NOMO-1 treated with DMSO at 0.1 percent for 48 hours (cell line): ENCODE measurements around the gene ZNF488.
"Not testable (repeated sequence)": the region's sequence is repeated elsewhere in the genome, so short reads cannot be mapped to it uniquely, and the experiment has no call there.

ENCODE experiments used
- DNase-seq: peaks from one replicate; lab custom pipeline; 2025; ENCODE audit not compliant: unreplicated experiment; lab: John Stamatoyannopoulos, UW

ZNF488 gene, protein sequence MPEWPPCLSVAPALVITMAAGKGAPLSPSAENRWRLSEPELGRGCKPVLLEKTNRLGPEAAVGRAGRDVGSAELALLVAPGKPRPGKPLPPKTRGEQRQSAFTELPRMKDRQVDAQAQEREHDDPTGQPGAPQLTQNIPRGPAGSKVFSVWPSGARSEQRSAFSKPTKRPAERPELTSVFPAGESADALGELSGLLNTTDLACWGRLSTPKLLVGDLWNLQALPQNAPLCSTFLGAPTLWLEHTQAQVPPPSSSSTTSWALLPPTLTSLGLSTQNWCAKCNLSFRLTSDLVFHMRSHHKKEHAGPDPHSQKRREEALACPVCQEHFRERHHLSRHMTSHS

DNA sequence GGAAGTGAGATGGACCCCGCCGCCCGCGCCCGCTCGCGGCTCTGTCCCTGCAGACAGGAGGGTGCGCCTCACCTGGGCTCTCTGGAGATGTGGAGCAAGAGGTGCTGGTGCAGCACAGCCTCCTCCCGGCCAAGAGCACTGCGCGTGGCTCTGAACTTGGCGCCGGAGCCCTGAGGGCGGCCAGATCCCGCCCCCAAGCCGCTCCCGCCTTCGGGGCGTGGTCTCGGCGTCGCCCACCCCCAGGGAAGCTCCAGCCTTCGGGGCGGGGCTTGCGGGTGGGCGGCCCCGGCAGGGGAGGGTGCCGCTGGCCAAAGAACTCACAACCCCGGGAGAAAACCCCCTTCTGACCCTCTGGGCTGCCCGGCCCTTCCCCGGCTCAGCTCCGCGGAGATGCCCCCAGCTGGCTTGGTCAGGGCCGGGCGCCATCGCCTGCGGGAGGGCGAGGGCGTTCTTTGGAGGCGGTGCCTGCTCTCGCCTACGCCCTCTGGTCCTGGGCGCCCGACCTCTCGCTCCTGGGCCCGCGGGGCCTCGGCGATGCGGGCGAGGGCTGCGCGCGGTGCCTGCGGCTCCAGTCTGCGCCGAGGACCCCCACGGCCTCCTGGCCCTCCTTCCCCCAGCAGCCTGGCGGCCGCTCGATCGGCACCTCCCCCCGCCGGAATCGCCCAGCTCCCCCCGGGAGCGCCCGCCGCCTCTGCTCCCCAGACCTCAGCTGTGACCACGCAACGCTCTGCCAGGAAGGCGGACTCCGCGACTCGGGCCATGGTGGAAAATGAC, at the start of gene ZNF488:
ZNF488 (minus strand) TSS at position 146 of the 774 bp plus-strand sequence. CDS start 15,464 bp downstream, outside the sequence.
- DNase-seq = peak; percentile 84

DNA sequence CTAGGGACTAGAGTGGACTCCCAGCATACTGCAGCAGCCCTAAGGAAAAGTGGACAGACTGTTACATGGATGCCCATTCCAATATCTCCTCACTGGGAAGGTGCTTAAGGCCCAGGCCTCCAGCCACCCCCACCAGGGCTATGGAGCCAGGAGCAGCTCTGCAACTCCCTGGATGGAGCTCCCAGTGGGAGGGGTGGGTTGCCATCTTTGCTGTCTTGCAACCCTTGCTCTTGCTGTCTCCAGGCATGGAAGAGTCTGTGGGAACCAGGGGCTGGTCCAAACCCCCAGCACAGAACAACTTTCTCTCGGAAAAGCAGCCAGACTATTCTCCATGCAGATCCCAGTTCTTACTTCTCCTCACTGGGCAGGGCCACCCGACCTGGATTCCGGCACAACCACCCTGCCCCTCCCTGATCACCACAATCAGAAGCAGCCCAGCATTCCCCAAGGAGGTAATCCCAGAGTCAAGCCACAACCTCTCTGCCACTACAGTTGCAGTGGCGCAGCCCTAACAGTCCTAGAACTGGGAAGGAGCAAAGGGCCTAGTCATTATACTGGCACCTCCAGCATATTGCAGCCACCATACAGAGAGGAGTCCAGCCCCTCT, 41.8 kb upstream of the ZNF488 start:
- no peak for DNase-seq

DNA sequence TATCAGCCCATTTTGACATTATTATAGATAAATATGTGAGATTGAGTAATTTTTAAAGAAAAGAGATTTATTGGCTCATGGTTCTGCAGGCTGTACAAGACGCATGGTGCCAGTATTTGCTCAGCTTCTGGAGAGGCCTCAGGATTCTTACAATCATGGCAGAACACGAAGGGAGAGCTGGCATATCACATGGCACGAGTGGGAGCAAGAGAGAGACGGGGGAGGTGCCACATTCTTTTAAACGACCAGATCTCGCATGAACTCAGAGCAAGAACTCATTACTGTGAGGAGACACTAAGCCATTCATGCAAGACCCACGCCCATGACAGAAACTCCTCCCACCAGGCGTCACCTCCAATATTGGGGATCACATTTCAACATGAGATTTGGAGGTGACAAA, 40.1 kb upstream of the ZNF488 start:
- no peak for DNase-seq

DNA sequence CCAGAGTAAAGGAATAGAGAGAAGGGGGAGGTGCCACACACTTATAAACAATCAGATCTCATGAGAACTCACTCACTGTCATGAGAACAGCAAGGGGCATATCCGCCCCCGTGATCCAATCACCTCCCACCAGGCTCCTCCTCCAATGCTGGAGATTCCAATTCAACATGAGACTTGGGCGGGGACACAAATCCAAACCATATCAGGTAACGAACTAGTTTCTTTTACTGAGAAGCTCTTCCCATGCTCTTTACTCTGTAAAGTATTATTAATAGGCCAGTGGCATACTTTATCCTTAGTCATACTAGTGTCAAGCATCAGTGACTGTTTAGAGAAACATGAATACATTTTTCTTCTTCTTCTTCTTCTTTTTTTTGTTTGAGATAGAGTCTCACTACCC, 39.4 kb upstream of the ZNF488 start:
- DNase-seq = no peak

DNA sequence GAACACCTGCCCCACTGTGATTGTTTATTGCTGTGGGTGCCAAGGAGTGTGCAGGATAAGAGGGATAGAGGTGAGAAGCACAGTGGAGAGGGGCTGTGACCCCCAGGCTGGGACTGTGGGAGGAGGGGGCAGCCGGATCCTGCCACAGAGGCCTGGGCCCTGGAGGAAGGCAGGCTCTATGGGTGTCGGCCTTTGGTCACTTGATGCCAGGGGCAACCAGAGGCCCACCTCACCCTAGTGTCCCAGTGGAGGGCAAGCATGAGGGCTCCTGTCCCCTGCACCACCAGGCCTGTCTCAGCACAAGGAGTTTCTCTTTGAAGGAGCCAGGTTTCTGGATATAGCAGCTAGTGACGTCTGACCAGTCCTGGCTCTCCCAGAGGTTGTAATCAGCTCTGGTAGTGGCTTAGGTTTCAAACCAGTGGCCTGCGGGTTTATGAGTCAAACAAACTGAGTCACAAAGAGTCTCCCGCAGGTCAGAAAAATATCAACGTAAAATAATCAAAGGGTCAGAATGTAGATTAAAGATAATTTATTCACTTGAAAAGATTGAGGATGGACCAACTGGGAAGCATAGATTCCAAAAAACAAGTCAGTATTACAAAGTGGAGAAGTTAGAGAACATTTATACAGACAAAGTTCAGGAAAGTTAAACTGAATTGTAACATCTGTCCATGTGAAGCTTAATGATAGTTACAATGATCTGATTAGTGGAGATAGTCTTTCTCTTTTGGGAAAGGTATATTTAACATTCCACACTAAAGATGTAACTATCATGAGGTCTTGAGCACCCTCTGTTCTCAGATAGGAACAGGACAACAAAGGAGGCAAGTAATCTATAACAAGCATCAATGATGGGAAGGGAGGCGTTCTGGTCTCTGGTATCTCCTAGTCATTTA, 37.2 kb upstream of the ZNF488 start:
- no peak for DNase-seq

DNA sequence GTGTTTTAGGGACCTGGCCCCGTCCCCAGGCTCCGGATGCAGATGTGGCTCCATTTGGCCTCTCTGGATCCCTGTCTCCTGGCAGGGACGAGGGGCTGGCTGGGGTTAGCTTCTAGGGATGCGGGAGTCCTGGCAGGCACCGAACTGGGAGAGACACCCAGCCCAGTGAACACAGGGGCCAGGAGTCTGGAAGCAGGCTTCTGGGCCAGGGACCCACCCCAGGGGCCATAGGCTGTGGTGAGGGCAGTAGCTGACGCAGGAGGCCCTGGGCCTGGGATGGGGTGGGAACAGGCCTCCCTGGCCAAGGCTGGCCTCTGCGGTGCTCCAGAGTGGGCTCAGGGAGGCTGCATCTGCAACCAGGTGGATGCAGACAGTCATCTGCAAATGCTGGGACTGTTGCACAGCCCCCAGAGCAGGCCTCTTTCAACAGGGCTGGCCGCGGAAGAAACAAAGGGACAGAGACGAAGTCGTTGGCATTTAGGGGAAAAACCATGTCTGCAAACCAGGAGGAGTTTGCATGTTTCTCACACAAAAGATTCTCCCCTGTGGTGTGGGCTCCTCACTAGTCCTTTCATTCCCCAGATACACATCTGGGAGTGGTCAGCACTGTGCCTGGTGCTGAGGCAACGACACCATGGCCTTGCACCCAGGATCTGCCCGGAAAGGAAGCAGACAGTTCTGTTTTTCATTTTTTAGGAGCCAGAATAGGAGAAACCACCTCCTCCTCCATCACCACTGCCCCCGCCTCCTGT, 36.4 kb upstream of the ZNF488 start:
- no peak for DNase-seq

DNA sequence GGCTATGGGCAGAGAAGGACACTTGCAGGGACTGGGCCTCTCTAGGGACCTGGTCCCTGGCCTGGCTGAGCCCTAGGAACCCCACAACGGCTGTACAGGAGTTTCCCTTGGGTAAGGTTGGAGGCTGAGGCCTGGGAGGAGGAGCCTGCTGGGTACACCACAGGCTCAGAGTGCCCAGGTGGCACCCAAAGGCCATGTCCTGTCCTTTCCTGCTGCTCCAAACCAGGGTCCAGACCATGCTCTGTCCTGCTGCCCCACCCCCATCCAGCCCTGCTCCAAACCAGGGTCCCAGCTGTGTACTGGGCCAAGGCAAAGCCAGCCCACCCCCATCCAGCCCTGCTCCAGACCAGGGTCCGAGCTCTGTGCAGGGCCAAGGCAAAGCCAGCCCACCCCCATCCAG, 35.3 kb upstream of the ZNF488 start:
- no peak for DNase-seq

DNA sequence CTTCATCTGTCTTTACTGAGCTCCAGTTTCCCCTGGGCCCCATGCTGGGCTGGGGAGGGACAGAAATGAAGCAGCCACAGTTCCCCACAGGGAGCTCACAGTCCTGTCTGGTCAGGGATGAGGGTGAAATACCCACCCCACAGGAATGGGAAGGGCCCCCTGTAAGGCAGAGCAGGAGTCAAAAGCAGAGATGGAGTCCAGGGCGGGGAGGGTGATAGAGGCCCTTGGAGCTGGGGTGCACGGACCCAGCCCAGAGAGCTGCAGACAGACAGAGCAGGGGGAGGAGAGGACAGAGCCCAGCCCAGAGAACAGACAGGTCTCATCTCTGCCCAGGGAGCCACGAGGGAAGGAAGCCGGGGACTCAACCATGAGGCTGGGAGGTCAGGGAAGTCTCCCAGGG, 34.9 kb upstream of the ZNF488 start:
- DNase-seq = no peak

DNA sequence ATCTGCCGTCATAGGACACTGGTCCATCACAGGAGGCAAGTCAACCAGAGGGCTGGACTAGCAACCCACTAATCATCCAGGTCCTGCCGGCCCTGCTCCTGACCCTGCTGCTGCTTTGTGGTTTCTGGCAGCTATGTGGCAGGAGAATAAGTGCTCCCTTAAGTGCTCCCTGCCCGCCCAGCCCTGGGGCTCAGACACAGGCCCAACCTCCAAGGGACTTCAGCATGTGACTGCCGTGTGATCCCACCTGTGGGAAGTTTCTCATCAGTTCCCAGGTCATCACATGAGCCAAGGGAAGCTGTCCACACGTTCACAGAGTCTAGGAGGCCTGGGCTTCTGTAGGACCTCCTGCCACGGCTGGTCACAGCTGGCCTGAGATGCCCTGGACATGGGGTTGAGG, 34.2 kb upstream of the ZNF488 start:
- DNase-seq = no peak

DNA sequence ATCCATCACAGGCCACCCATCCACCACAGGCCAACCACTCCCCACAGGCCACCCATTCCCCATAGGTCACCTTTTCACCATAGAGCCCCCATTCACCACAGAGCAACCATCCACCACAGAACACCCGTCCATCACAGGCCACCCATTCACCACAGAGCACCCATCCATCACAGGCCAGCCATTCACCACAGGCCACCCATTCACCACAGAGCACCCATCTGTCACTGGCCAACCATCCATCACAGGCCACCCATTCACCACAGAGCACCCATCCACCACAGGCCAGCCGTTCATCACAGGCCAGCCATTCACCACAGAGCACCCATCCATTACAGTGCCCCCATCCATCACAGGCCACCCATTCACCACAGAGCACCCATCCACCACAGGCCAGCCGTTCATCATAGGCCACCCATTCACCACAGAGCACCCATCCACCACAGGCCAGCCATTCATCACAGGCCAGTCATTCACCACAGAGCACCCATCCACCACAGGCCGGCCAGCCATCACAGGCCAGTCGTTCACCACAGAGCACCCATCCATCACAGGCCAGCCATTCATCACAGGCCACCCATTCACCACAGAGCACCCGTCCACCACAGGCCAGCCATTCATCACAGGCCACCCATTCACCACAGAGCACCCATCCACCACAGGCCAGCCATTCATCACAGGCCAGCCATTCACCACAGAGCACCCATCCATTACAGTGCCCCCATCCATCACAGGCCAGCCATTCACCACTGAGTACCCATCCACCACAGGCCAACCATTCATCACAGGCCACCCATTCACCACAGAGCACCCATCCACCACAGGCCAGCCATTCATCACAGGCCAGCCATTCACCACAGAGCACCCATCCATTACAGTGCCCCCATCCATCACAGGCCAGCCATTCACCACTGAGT, 32.5 kb upstream of the ZNF488 start:
- DNase-seq = not testable (repeated sequence)

DNA sequence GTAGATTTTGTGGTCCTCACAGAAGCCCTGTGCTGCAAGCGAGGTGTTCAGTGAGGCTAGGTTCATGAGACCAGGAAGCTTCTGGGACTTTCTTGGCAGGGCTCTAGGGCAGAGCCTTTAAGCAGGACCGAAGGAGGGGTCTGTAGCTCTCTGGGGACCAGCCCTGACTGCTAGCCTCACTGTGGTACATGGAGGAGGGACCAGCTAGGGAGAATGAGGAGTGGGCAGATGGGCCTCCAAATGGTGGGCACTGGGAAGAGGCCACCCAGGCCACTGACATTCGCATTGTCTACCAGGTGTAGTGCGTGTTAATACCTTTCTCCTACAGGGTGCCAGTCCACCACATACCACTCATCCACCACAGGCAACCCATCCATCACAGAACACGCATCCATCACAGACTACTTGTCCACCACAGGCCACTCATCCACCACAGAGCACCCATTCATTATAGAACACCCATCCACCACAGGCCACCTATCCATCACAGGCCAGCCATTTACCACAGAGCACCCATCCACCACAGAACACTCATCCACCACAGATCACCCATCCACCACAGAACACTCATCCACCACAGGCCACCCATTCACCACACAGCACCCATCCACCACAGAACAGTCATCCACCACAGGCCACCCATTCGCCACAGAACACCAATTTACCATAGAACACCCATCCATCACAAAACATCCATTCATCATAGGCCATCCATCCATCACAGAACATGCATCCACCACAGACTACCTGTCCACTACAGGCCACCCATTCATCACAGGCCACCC, 31.6 kb upstream of the ZNF488 start:
- no peak for DNase-seq

DNA sequence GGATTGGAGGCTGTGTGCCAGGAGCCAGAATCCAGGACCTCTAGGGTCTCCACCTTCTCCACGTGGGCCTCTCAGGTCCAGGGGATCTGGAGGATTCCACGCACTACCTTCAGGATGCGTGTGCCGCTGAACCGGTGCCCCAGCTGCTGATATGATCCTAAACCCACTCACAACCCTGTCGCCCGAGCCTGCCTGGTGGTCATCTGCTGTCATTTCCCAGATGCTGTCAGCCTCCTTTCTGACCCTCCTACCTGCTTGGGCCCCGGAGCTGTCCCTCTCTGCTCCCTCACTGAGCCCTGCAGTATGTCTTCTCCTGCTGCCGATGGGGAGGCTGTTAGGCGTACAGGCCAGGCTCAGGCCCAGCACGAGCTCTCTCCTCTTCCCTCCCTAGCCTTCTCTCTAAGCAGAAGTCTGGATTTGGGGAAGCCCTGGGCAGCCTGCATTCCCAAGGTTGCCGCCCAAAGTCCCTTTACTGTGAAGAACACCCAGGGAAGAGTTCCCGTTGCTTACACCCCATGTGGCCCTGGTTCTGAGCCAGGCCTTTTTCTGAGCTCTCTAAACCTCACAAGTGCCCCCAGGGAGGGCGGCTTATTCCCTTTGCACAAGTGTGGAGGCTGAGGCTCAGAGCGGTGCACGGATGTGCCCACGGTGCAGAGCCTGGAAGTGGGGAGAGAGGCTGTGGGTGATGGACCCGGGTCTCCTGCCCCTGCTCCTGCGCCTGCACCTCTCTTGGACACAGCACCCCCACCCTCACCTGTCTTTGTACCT, 30.8 kb upstream of the ZNF488 start:
- no peak for DNase-seq

DNA sequence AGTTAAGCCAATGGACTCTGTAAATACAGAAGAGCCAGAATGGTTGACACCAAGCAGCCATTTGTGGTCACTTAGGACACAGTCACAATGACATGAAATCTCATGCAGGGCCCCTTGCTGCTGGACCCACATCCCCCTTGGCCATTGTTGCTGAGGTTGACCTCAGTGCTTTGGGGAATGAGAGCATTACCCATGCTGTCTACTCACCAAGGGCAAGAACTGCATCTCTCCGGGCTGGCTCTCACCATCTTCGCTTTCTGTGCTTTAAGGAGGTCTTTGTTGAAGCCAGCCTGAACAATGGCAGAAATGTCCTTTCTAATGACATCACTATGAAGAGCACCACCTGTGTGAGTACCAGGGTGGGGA, 30.1 kb upstream of the ZNF488 start:
- no peak for DNase-seq

DNA sequence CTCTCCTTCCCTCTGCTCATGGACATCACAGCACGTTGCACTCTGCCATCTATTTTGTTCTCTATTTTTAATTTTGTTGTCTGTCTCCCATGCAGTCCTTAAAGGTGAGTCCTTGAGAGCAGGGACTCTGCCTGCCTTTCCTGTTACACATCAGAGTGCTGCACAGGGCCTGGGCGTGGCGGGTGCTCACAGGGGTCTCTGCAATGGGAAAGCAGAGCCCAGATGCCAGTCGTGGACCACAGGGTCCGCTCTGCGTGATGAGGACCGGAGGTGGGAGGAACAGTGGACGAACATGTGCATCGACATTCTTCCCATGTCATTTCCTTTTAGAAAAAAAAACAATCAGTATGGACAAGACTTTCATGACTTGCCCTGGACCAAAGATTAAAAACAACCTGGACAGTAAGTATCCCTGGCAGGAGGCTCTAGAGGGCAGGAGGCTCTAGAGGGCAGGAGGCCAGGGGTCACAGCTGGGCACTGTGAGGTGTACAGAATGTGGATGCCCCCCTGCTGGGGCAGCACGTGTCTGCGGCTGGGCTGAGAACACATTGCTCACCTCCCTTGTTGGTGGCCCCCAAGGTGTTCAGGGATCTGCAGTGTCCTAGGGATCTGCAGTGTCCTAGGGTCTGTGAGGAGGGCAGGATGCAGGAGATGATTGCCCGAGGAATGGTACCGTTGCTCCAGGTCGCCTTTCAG, 29.6 kb upstream of the ZNF488 start:
- no peak for DNase-seq

DNA sequence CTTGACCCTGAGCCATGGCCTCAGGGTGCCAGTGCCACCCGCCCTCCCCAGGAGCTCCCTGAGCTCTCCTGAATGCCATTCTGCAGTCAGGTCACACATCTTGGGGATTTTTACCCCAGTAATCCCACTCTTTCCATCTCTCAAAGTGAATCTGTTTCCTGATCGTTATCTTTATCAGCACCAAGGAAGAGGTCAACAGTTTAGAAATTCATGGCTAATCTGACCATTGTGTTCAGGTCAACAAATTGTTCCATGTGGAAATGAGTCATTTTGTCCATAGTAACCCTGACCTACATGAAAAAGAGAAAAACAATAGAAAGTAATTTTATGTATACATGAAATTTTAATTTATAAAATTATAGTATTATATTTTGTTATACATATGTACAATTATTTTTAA, 28.8 kb upstream of the ZNF488 start:
- DNase-seq = no peak

DNA sequence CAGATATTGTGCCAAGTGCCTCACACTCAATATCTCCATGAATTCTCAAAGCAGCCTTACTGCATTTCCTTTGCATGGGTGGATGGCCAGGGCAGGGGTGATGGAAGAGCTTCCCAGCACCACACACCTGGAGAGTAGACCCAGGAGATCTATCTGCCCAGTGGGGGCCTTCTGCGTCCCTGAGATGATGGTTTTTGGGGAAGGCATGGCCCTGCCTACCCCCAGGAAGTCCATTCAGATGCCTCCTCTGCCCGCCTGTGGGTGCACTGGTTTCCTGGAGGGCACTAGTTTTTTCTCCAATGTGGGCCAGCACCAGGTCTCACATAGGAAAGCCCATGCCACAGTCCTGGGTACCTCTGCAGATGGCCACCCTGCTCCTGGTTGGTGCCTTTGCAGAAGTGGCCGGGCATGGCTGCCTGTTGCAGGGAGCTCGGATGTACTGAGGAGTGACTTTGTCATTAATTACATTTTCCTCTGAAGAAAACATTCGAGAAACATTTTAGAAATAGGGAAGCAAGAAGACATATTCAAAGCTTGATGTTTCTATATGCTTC, 28.2 kb upstream of the ZNF488 start:
- DNase-seq = no peak

DNA sequence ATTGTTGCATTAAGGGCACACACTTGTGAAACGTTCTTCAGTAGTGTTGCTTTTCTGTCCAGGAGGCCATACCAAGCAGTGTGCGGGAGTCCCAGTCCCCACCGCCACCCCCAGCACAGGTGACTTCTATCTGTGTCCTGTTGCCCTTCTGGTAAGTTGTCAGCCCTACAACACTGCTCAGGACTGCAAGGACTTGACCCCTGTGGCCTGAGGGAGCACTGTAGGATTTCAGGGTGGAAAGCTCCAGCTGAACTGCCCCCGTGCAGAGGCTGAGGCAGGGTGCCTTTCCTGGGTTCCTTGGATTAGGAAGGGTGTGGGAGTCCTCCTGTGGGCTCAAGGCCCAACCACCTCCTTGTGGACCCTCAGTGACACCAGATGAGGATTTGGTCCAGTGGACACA, 26.8 kb upstream of the ZNF488 start:
- no peak for DNase-seq
